ENCODE measurements around the gene VSIG1.

DNA sequence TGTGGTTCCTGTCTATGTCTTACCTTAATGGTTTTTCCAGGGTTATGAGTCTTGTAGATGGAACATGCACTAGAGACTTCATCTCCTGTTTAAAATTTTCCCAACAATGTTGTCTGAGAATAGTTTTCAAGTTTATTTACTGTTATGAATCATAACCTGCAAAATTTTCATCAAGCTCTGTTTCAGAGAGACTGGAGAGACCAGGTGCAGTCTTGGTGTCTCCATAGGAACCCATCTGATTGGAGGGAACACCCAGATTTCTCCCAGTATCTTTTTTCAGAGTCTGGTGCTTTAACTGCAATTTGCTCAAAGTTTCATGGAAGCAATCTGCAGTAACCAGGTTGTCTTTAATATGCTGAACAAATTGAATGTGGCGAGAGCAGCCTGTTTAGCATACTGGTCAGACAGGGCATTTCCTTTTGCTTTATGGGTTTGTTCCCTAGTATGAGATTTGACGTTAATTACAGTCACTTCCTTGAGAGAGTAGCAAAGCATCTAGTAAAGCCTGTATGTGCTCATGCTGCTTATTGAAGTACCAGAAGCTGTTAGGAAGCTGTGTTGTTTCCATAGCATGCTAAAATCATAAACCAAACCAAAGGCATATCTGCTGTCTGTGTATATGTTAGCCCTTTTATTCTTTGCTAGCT lies 18.8 kb upstream of the VSIG1 start:
- TF ChIP-seq FOSL1 (IDR thresholded peaks at IDR 0.05; ENCODE audit: low read depth) (no peak), EZH2phosphoT487 (IDR thresholded peaks at IDR 0.05; ENCODE audit: borderline replicate concordance) (no peak), CTCF (IDR thresholded peaks at IDR 0.05 in 2 of 3, conservative IDR thresholded peaks at IDR 0.05 in 1 of 3; ENCODE audit: borderline replicate concordance in 1 of 3, insufficient read depth in 1 of 3, low read depth in 2 of 3, low read length in 2 of 3) (no peak)
- TF ChIP-seq, protein P1, sequence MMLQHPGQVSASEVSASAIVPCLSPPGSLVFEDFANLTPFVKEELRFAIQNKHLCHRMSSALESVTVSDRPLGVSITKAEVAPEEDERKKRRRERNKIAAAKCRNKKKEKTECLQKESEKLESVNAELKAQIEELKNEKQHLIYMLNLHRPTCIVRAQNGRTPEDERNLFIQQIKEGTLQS (IDR thresholded peaks at IDR 0.05): no peak

Data from HCT116 (cell line).